Tibial nerve (tissue), 4 donors: Measurements from ENCODE around the gene POLR1H. TPM values are rescaled to one million over a fixed set of nuclear protein-coding genes. Genes with fewer than 3 reads are reported as not detected.

ENCODE experiments used
- DNase-seq, 2 donors: peaks; one replicate each; pipeline ENCODE4 v3.0.0-alpha.2; 2019; ENCODE audit warnings: low spot score in 2 of 2
- H3K27ac ChIP-seq, 4 donors: fragments of 200-600 bp; sonication (generic) in 3 of 4; one replicate each; pipeline ENCODE4 v1.5.1; 2017 to 2019; ENCODE audit warnings: mild to moderate bottlenecking in 1 of 4
- H3K27me3 ChIP-seq, 2 donors: fragments of 200-600 bp; sonication (generic) in 1 of 2; one replicate each; pipeline versions ENCODE4 v1.5.1 to v1.6.0; 2017 to 2019
- H3K36me3 ChIP-seq, 3 donors: fragments of 200-600 bp; sonication (generic); one replicate each; pipeline ENCODE4 v1.5.1; 2018 to 2019
- H3K4me1 ChIP-seq, 4 donors: fragments of 200-600 bp; sonication (generic) in 3 of 4; one replicate each; pipeline ENCODE4 v1.5.1; 2017 to 2019
- H3K4me3 ChIP-seq, 4 donors: fragments of 200-600 bp; sonication (generic) in 3 of 4; one replicate each; pipeline ENCODE4 v1.5.1; 2017 to 2019; ENCODE audit warnings: mild to moderate bottlenecking in 1 of 4, moderate library complexity in 1 of 4
- H3K9me3 ChIP-seq, 4 donors: fragments of 200-600 bp; sonication (generic) in 3 of 4; one replicate each; pipeline ENCODE4 v1.5.1; 2017 to 2019
- EP300 ChIP-seq, 2 donors: sonication (generic); formaldehyde crosslinking; IDR thresholded peaks; one replicate each; pipeline ENCODE4 v1.6.1; 2017; ENCODE audit warnings: antibody characterized with exemption in 2 of 2, mild to moderate bottlenecking in 1 of 2
- POLR2A ChIP-seq, 2 donors: fragments of 450-650 bp; IDR thresholded peaks; one replicate each; pipeline ENCODE4 v1.6.1; 2017; ENCODE audit warnings: antibody characterized with exemption in 2 of 2, mild to moderate bottlenecking in 2 of 2, moderate library complexity in 2 of 2
- WGBS, 2 donors: methylation state at CpG; one replicate each; pipeline ENCODE4 v1.1.5; 2018; 5-methylcytosine and 5-hydroxymethylcytosine counted together
- total RNA-seq, 4 donors: library from RNA; depleted of rRNA; stranded (reverse); fragments of >200 nt; gene quantifications; one replicate each; pipeline ENCODE4 v1.1.0, GENCODE V29; 2016
- TF ChIP-seq, protein P1 (sequence below), 5 experiments: fragments of 200-600 bp in 3 of 5; fragments of 450-650 bp in 2 of 5; sonication (generic) in 3 of 5; IDR thresholded peaks; one replicate each; pipeline ENCODE4 v1.5.1; 2016 to 2019; ENCODE audit warnings: antibody characterized with exemption in 5 of 5, mild to moderate bottlenecking in 3 of 5, moderate library complexity in 2 of 5

Gene POLR1H
- total RNA-seq, 4 donors from 2014 or later: 22.4 to 30.6 (median 24.8) TPM

DNA sequence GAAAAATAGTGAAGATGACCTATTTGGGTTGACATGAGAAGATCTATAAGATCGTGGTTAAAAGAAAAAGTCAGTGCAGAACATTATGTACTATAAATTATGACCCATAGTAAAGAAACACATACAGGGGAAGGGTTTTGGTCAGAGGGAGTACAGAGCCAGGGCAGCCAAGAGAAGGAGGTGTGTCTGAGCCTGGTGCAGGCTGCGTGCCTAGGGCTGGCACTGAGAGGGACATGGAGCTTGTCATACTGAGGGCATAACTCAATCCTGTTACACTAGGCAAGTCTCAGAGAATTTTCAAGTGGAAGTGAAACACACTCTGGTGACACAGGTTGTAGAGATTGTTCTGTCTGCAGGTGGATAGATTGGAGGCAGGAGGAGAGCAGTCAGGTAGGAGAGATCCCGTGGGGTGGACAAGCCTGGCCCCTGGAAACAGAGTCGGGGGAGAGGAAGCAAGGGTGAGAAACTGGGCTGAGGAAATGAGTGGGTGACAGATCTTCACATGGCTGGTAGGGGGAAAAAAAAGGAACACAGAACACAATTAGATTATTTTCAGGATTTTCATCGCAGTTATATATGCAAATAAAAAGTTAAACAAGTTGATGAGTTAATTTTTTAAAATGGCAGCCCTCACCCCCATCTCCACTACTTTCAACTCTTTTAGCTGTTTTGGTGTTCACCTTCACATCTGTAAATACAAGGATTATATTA, 33.0 kb downstream of the POLR1H start:
- H3K9me3 ChIP-seq: no peaks in the 10 kb centered on the region
- TF ChIP-seq, protein P1, sequence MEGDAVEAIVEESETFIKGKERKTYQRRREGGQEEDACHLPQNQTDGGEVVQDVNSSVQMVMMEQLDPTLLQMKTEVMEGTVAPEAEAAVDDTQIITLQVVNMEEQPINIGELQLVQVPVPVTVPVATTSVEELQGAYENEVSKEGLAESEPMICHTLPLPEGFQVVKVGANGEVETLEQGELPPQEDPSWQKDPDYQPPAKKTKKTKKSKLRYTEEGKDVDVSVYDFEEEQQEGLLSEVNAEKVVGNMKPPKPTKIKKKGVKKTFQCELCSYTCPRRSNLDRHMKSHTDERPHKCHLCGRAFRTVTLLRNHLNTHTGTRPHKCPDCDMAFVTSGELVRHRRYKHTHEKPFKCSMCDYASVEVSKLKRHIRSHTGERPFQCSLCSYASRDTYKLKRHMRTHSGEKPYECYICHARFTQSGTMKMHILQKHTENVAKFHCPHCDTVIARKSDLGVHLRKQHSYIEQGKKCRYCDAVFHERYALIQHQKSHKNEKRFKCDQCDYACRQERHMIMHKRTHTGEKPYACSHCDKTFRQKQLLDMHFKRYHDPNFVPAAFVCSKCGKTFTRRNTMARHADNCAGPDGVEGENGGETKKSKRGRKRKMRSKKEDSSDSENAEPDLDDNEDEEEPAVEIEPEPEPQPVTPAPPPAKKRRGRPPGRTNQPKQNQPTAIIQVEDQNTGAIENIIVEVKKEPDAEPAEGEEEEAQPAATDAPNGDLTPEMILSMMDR (IDR thresholded peaks at IDR 0.05): no peak
- no peak for TF ChIP-seq EP300 (IDR thresholded peaks at IDR 0.05)
- no peak for TF ChIP-seq POLR2A (IDR thresholded peaks at IDR 0.05)
- H3K4me3 ChIP-seq: no peak overlapping the region
- 70 to 74% methylated on average over 5 of the region's 5 CpGs for WGBS, 2 donors
- no peak for DNase-seq
- peaks cover 0 to 77% of the 10 kb centered on the region in 2 donors for H3K27me3 ChIP-seq
- no peaks in the 10 kb centered on the region for H3K36me3 ChIP-seq
- H3K4me1 ChIP-seq: no peaks in the 10 kb centered on the region
- no peak overlapping the region for H3K27ac ChIP-seq

DNA sequence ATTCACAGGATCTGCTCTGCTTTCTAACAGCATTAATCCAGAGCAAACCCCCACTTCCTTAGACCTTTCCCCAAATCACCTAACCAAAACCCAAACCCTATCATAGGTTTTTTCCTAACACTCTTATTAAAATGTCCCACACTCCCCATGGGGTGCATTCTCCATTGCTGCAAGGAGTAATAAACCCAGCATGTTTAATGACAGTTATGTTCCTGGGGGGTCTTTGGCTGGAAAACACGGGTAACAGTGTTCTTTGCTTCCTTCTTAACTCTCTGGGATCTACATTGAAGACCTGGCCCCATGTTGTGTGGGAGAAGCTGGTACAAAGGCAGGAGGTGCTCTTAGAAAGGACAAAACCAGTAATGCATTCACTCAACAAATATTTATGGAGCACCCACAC, 35.8 kb downstream of the POLR1H start:
- no peak for DNase-seq
- no peak overlapping the region for H3K4me3 ChIP-seq
- no peaks in the 10 kb centered on the region for H3K36me3 ChIP-seq
- no peaks in the 10 kb centered on the region for H3K9me3 ChIP-seq
- H3K4me1 ChIP-seq: peaks cover 0 to 21% (median 16%) of the 10 kb centered on the region in 4 donors
- 26 to 32% methylated on average over 1 of the region's 1 CpG for WGBS, 2 donors
- no peak overlapping the region for H3K27ac ChIP-seq
- TF ChIP-seq POLR2A (IDR thresholded peaks at IDR 0.05): no peak
- TF ChIP-seq, protein P1 (IDR thresholded peaks at IDR 0.05): no peak
- TF ChIP-seq EP300 (IDR thresholded peaks at IDR 0.05): no peak
- peaks cover 0 to 86% of the 10 kb centered on the region in 2 donors for H3K27me3 ChIP-seq

DNA sequence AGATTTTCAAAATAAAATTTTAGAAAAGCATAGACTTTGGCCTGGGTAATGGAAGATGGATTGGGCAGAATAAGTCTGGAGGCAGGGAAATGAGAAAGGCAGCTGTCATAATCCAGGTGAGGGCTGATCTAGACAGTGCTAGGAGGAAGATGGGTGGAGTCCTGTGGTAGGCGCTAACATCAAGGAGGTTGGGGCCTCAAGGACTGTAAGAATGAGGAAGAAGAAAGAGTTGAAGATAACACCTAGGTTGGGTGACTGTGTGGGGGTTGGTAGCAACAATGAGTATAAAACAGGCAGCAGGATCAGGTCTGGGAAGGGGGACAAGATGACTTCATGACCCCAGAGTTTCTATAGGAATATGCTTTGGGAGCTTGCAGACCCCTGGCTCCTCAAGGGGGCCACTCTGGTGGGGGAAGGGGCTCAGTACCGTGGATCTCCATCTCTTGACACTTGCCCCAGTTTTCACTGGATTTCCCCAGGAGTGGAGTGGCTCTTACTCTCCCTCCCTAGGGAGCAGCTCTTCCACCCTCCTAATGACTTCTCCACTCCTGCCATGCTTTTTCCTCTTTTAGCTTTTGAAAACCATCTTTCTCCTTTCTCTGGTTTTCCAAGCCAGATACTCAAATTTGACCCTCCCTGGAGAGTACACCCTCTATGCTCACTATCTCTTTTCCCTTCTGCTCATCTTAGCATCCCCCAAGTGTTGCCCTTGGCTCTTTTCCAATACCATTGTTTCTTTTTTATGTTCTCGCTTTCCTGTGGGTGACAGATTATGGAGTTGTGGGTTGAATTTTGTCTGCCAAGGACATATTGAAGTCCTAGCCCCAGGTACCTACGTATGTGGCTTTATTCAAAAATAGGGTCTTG, 37.1 kb downstream of the POLR1H start:
- Histone ChIP-seq H3K36me3 (no peaks in the 10 kb centered on the region), H3K4me1 (peaks cover 0 to 32% (median 20%) of the 10 kb centered on the region in 4 donors), H3K9me3 (no peaks in the 10 kb centered on the region), H3K4me3 (no peak overlapping the region), H3K27ac (no peak overlapping the region), H3K27me3 (peaks cover 0 to 72% of the 10 kb centered on the region in 2 donors)
- 69 to 71% methylated on average over 4 of the region's 4 CpGs for WGBS, 2 donors
- DNase-seq: no peak
- TF ChIP-seq EP300 (IDR thresholded peaks at IDR 0.05) (no peak), POLR2A (IDR thresholded peaks at IDR 0.05) (no peak)
- TF ChIP-seq, protein P1 (IDR thresholded peaks at IDR 0.05): no peak

DNA sequence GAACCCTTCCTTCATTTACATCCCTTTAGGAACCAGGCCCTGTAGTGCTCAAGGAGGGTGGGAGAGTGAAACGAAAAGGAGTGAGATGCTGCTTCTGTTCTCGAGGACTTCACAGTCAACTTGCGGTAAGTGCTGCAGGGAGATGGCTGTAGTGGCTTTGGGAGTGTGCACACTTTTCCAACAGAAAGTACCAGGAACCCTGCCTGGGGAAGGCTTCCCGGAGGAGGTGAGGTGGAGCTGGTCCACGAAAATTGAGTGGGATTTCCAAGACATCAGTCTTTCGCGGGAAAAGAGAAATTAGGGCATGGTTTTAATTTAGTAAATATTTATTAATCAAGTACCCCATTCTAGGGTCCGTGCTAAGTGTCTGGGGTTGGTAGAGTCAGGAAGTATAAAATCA, 39.1 kb downstream of the POLR1H start:
- Histone ChIP-seq H3K27ac (no peak overlapping the region), H3K9me3 (no peaks in the 10 kb centered on the region), H3K4me1 (peaks cover 0 to 37% (median 22%) of the 10 kb centered on the region in 4 donors), H3K4me3 (no peak overlapping the region), H3K27me3 (peaks cover 0 to 60% of the 10 kb centered on the region in 2 donors), H3K36me3 (no peaks in the 10 kb centered on the region)
- DNase-seq: no peak
- WGBS, 2 donors: 16 to 31% methylated on average over 8 of the region's 8 CpGs
- TF ChIP-seq, protein P1 (IDR thresholded peaks at IDR 0.05): no peak
- TF ChIP-seq EP300 (IDR thresholded peaks at IDR 0.05): no peak
- TF ChIP-seq POLR2A (IDR thresholded peaks at IDR 0.05): no peak
